OCI-LY1 (cell line): ENCODE results near the gene KDM7A.

Source experiments
- EZH2 ChIP-seq: fragments of 200-600 bp; sonication (generic), shearing (Covaris generic); IDR thresholded peaks from 2 replicates; pipeline ENCODE4 v1.8.0; 2017; ENCODE audit warnings: borderline replicate concordance, mixed run types, mild to moderate bottlenecking, antibody characterized with exemption, low read length, moderate library complexity, mixed read lengths
- TF ChIP-seq, protein P1 (sequence below): fragments of 200-600 bp; sonication (generic), shearing (Covaris generic); IDR thresholded peaks from 2 replicates; pipeline ENCODE4 v1.5.1; 2017; ENCODE audit warnings: mild to moderate bottlenecking, antibody characterized with exemption, low read length, moderate library complexity, mixed read lengths

- TF ChIP-seq, protein P1, sequence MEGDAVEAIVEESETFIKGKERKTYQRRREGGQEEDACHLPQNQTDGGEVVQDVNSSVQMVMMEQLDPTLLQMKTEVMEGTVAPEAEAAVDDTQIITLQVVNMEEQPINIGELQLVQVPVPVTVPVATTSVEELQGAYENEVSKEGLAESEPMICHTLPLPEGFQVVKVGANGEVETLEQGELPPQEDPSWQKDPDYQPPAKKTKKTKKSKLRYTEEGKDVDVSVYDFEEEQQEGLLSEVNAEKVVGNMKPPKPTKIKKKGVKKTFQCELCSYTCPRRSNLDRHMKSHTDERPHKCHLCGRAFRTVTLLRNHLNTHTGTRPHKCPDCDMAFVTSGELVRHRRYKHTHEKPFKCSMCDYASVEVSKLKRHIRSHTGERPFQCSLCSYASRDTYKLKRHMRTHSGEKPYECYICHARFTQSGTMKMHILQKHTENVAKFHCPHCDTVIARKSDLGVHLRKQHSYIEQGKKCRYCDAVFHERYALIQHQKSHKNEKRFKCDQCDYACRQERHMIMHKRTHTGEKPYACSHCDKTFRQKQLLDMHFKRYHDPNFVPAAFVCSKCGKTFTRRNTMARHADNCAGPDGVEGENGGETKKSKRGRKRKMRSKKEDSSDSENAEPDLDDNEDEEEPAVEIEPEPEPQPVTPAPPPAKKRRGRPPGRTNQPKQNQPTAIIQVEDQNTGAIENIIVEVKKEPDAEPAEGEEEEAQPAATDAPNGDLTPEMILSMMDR, result peak; percentile 97
- TF ChIP-seq EZH2, result no peak
Measured at GRCh38 chr7:140175221-140176121, 1.3 kb downstream of the KDM7A start.
